H1 (cell line): ENCODE data around the gene KANSL1L. TPM values are rescaled to one million over a fixed set of nuclear protein-coding genes. Genes with fewer than 3 reads are reported as not detected.
A peak's percentile ranks its signal among the peaks of the same experiment; 100 is the strongest.

Experiments
- CTCF ChIA-PET: fragments of 300-600 bp; sonication (Branson Sonifier 250); formaldehyde crosslinking; loops from one replicate; lab custom pipeline; 2021; ENCODE audit not compliant: partially characterized antibody; lab: Charles Lee
- POLR2A ChIA-PET: fragments of 300-600 bp; sonication (Branson Sonifier 250); formaldehyde crosslinking; loops from one replicate; lab custom pipeline; 2021; ENCODE audit warnings: inconsistent platforms; ENCODE audit not compliant: partially characterized antibody; lab: Charles Lee
- DNase-seq, 2 experiments: peaks; one replicate each; pipeline versions ENCODE4 v3.0.0 to v3.0.0-alpha.2; 2010 to 2022; ENCODE audit warnings: low spot score in 2 of 2, low read depth in 1 of 2, mixed read lengths in 1 of 2
- FAIRE-seq: peaks from 2 replicates; lab custom pipeline; 2011; peaks lifted over from hg19 to GRCh38; lab: Jason Lieb, UNC
- H2AFZ ChIP-seq: 2 replicates; pipeline ENCODE4 v1.8.1; 2012; ENCODE audit warnings: low read length, inconsistent platforms
- H2AK5ac ChIP-seq: 2 replicates; pipeline ENCODE4 v1.6.1; 2013; ENCODE audit warnings: low read depth, low read length
- H2BK120ac ChIP-seq: replicated peaks from 2 replicates; pipeline ENCODE3; 2013; ENCODE audit warnings: low read depth, low read length, inconsistent platforms
- H2BK12ac ChIP-seq: 2 replicates; pipeline ENCODE4 v1.6.1; 2013; ENCODE audit warnings: low read depth, low read length
- H2BK15ac ChIP-seq: 2 replicates; pipeline ENCODE4 v1.6.1; 2013; ENCODE audit warnings: low read length
- H2BK20ac ChIP-seq: 2 replicates; pipeline ENCODE4 v1.6.1; 2013; ENCODE audit warnings: low read length
- H2BK5ac ChIP-seq: 2 replicates; pipeline ENCODE4 v1.6.1; 2013; ENCODE audit warnings: low read depth, low read length
- H3K14ac ChIP-seq: 2 replicates; pipeline ENCODE4 v1.6.1; 2013; ENCODE audit warnings: inconsistent platforms; ENCODE audit not compliant: insufficient read length
- H3K18ac ChIP-seq: 2 replicates; pipeline ENCODE4 v1.6.1; 2013; ENCODE audit warnings: low read length; ENCODE audit errors: extremely low read depth
- H3K23ac ChIP-seq: 2 replicates; pipeline ENCODE4 v1.6.1; 2013; ENCODE audit warnings: inconsistent platforms; ENCODE audit not compliant: insufficient read length
- H3K23me2 ChIP-seq: 2 replicates; pipeline ENCODE4 v1.6.1; 2013; ENCODE audit warnings: low read depth, low read length
- H3K27ac ChIP-seq: 2 replicates; pipeline ENCODE4 v1.6.1; 2011; ENCODE audit warnings: low read depth, low read length, inconsistent platforms
- H3K27me3 ChIP-seq, 4 experiments: replicated peaks in 1 of 4; 1 replicate in 1 of 4; 2 replicates in 3 of 4; pipeline versions ENCODE4 v1.6.1 to v1.8.1; 2011 to 2013; ENCODE audit warnings: low read length in 3 of 4, mild to moderate bottlenecking in 3 of 4, inconsistent platforms in 2 of 4, mixed read lengths in 2 of 4, moderate library complexity in 1 of 4; ENCODE audit not compliant: control insufficient read depth in 3 of 4, insufficient read depth in 3 of 4; ENCODE audit errors: extremely low read depth in 1 of 4
- H3K36me3 ChIP-seq, 4 experiments: 2 replicates each; pipeline versions ENCODE4 v1.6.1 to v1.8.1; 2011 to 2013; ENCODE audit warnings: mild to moderate bottlenecking in 4 of 4, low read length in 3 of 4, moderate library complexity in 2 of 4, control low read depth in 1 of 4, inconsistent platforms in 1 of 4; ENCODE audit not compliant: insufficient read depth in 4 of 4, control insufficient read depth in 2 of 4
- H3K4ac ChIP-seq: replicated peaks from 2 replicates; pipeline ENCODE3; 2013; ENCODE audit warnings: low read length, low read depth, mixed read lengths, inconsistent platforms; ENCODE audit not compliant: insufficient read length
- H3K4me1 ChIP-seq, 4 experiments: replicated peaks in 1 of 4; 1 replicate in 1 of 4; 2 replicates in 3 of 4; pipeline versions ENCODE4 v1.6.1 to v1.8.1; 2011 to 2013; ENCODE audit warnings: low read length in 3 of 4, inconsistent platforms in 2 of 4, mixed read lengths in 1 of 4; ENCODE audit not compliant: insufficient read depth in 4 of 4, control insufficient read depth in 3 of 4
- H3K4me2 ChIP-seq, 2 experiments: 2 replicates each; pipeline versions ENCODE4 v1.6.1 to v1.8.1; 2011 to 2013; ENCODE audit warnings: low read depth in 2 of 2, low read length in 2 of 2, control low read depth in 1 of 2, inconsistent platforms in 1 of 2, mild to moderate bottlenecking in 1 of 2; ENCODE audit not compliant: insufficient read depth in 1 of 2
- H3K4me3 ChIP-seq, 4 experiments: fragments of 200-600, 300-600 bp in 1 of 4; sonication (generic), shearing (Covaris generic), sonication (Bioruptor Twin) in 1 of 4; 2 replicates each; pipeline versions ENCODE4 v1.5.1 to v1.8.1; 2011 to 2016; ENCODE audit warnings: low read length in 4 of 4, low read depth in 3 of 4, control low read depth in 2 of 4, inconsistent platforms in 2 of 4, mild to moderate bottlenecking in 2 of 4, mixed read lengths in 1 of 4, moderate library complexity in 1 of 4; ENCODE audit not compliant: insufficient read depth in 2 of 4; ENCODE audit errors: extremely low read depth in 1 of 4
- H3K56ac ChIP-seq: replicated peaks from 2 replicates; pipeline ENCODE3; 2013; ENCODE audit warnings: low read depth, mild to moderate bottlenecking, mixed read lengths, low read length, inconsistent platforms; ENCODE audit not compliant: insufficient read length
- H3K79me1 ChIP-seq: 2 replicates; pipeline ENCODE4 v1.6.1; 2013; ENCODE audit warnings: low read depth, low read length, control low read depth
- H3K79me2 ChIP-seq, 2 experiments: 2 replicates each; pipeline versions ENCODE4 v1.6.1 to v1.8.1; 2012 to 2013; ENCODE audit warnings: low read length in 2 of 2, mild to moderate bottlenecking in 2 of 2, inconsistent platforms in 1 of 2; ENCODE audit not compliant: insufficient read depth in 2 of 2, control insufficient read depth in 1 of 2
- H3K9ac ChIP-seq, 4 experiments: replicated peaks in 1 of 4; 1 replicate in 1 of 4; 2 replicates in 3 of 4; pipeline versions ENCODE4 v1.6.1 to v1.8.1; 2011 to 2013; ENCODE audit warnings: low read depth in 3 of 4, low read length in 3 of 4, control low read depth in 2 of 4, mild to moderate bottlenecking in 2 of 4, moderate library complexity in 2 of 4, inconsistent platforms in 1 of 4; ENCODE audit errors: extremely low read depth in 1 of 4
- H3K9me3 ChIP-seq, 2 experiments: 2 replicates each; pipeline versions ENCODE4 v1.6.1 to v1.8.1; 2012 to 2013; ENCODE audit warnings: mild to moderate bottlenecking in 2 of 2, moderate library complexity in 2 of 2, control low read depth in 1 of 2, inconsistent platforms in 1 of 2, low read depth in 1 of 2, low read length in 1 of 2, mixed read lengths in 1 of 2; ENCODE audit not compliant: insufficient read depth in 2 of 2
- H4K20me1 ChIP-seq, 2 experiments: replicated peaks in 1 of 2; 2 replicates each; pipeline versions ENCODE3 to v1.8.1; 2011 to 2013; ENCODE audit warnings: inconsistent platforms in 2 of 2, low read length in 2 of 2, mild to moderate bottlenecking in 1 of 2; ENCODE audit not compliant: insufficient read depth in 2 of 2, control insufficient read depth in 1 of 2
- H4K5ac ChIP-seq: 2 replicates; pipeline ENCODE4 v1.6.1; 2013; ENCODE audit warnings: low read length, low read depth, mixed read lengths, inconsistent platforms; ENCODE audit not compliant: insufficient read length
- H4K8ac ChIP-seq: 2 replicates; pipeline ENCODE4 v1.8.0; 2013; ENCODE audit warnings: mild to moderate bottlenecking, moderate library complexity, low read length, inconsistent platforms; ENCODE audit not compliant: insufficient read depth; ENCODE audit errors: extremely low read depth
- H4K91ac ChIP-seq: replicated peaks from 2 replicates; pipeline ENCODE3; 2013; ENCODE audit warnings: low read length, mixed read lengths, inconsistent platforms; ENCODE audit not compliant: insufficient read length
- RAD21 ChIP-seq, 2 experiments: IDR thresholded peaks in 1 of 2; conservative IDR thresholded peaks in 1 of 2; 2 replicates each; pipeline ENCODE4 v1.6.1; 2011; ENCODE audit warnings: low read depth in 2 of 2, low read length in 2 of 2, improper control_type of control experiment in 1 of 2, inconsistent platforms in 1 of 2, mild to moderate bottlenecking in 1 of 2, moderate library complexity in 1 of 2
- WGBS, 2 experiments: shearing (Covaris generic) in 1 of 2; methylation state at CpG; one replicate each; pipeline versions ENCODE4 v1.1.6 to v1.1.7; 2013 to 2015; ENCODE audit warnings: low lambda C conversion rate in 2 of 2, mixed read lengths in 2 of 2, inconsistent platforms in 1 of 2, low coverage in 1 of 2, missing lambda C conversion rate in 1 of 2; ENCODE audit not compliant: insufficient replicate concordance in 2 of 2, insufficient coverage in 1 of 2, insufficient read length in 1 of 2; ENCODE audit errors: extremely low coverage in 1 of 2, missing lambda C conversion rate in 1 of 2; 5-methylcytosine and 5-hydroxymethylcytosine counted together
- polyA plus RNA-seq, 7 experiments: library from polyadenylated mRNA; depleted of rRNA in 3 of 7; stranded (reverse) in 5 of 7; unstranded in 2 of 7; fragments of >200 nt in 5 of 7; fragments of 200-250 nt in 2 of 7; gene quantifications; 1 replicate in 5 of 7; 2 replicates in 1 of 7; 4 replicates in 1 of 7; pipeline versions ENCODE4 v1.2.1 to v1.2.3, GENCODE V29; 2011 to 2013; ENCODE audit warnings: missing spikeins in 2 of 7, mixed read lengths in 2 of 7
- total RNA-seq: library from RNA; stranded (reverse); fragmentation: NEBNext Ultra II Directional; extraction: Animal tissue kit (Norgen Biotek cat#: 25700); gene quantifications from 2 replicates; pipeline ENCODE4 v1.2.1, GENCODE V29; 2021
- TF ChIP-seq, protein P1 (sequence below), 3 experiments: IDR thresholded peaks; 1 replicate in 2 of 3; 2 replicates in 1 of 3; pipeline versions ENCODE4 v1.5.1 to v1.6.1; 2011; ENCODE audit warnings: low read length in 3 of 3, mild to moderate bottlenecking in 3 of 3, inconsistent platforms in 2 of 3, low read depth in 1 of 3, moderate library complexity in 1 of 3; ENCODE audit not compliant: insufficient read depth in 1 of 3; ENCODE audit errors: control extremely low read depth in 1 of 3

KANSL1L gene
- total and polyA plus RNA-seq, 2 of the 8 experiments (the other 6 are each of a cell fraction or from before 2014, with no cell fraction given) = 5.4 to 17.2 TPM

DNA sequence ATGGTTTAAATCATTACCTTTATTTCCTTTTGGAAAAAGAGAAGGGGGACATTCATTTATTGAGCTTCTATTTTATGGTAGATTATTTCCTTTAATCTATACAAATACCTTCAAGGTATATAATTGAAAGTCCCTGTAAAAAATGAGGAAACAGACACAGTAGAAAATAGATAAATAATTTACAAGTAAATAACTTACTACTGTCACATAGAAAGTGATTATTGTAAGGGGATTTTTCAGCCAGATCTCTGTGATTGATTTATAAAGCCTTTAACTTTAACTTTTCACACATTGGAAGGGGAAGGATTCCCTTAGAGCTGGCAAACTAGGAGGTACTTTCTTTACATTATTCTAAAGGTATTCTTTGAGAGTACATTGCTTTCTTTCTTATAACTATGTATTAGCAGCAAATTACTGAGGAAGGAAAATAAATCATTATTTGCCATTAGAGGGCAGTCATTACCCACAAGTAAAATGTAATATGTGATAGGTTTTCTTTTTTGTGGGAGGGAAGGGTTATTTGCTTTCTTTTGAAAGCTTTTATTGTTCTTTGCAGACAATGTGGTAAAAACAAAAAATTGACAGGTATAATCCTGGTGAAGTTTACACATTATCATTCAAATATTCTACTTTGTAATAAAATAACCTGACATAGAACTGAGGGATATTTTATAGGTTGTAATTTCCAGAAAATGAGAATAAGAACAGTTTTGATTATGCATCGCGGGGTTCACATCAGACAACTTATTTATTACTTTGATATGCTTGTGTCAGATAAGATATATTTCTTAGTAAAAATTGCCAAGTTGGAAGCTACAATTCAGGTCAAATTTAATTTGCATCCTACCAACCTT lies 193.6 kb downstream of the KANSL1L start:
- no peak for DNase-seq
- TF ChIP-seq, protein P1, sequence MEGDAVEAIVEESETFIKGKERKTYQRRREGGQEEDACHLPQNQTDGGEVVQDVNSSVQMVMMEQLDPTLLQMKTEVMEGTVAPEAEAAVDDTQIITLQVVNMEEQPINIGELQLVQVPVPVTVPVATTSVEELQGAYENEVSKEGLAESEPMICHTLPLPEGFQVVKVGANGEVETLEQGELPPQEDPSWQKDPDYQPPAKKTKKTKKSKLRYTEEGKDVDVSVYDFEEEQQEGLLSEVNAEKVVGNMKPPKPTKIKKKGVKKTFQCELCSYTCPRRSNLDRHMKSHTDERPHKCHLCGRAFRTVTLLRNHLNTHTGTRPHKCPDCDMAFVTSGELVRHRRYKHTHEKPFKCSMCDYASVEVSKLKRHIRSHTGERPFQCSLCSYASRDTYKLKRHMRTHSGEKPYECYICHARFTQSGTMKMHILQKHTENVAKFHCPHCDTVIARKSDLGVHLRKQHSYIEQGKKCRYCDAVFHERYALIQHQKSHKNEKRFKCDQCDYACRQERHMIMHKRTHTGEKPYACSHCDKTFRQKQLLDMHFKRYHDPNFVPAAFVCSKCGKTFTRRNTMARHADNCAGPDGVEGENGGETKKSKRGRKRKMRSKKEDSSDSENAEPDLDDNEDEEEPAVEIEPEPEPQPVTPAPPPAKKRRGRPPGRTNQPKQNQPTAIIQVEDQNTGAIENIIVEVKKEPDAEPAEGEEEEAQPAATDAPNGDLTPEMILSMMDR (IDR thresholded peaks at IDR 0.05; ENCODE audit: control extremely low read depth in 1 of 3, insufficient read depth in 1 of 3, low read depth in 1 of 3, low read length in 3 of 3) = peak in 2 of 3 experiments; percentile 21 to 29; a peak in 2 of 4 replicates
- peak in 1 of 2 experiments; percentile 68 for TF ChIP-seq RAD21 (IDR thresholded peaks at IDR 0.05 in 1 of 2, conservative IDR thresholded peaks at IDR 0.05 in 1 of 2; ENCODE audit: low read depth in 2 of 2, low read length in 2 of 2)

More for the DNA sequence above, 193.6 kb downstream of the KANSL1L start:
- Histone ChIP-seq H3K79me1 (no peaks in the 10 kb centered on the region), H3K79me2 (no peaks in the 10 kb centered on the region), H3K56ac (no peak overlapping the region), H3K4ac (no peak overlapping the region), H3K4me1 (no peaks in the 10 kb centered on the region), H3K23ac (no peak overlapping the region), H2BK12ac (no peak overlapping the region), H4K20me1 (no peaks in the 10 kb centered on the region), H3K27me3 (no peaks in the 10 kb centered on the region), H2AFZ (no peak overlapping the region), H3K9ac (no peak overlapping the region), H2BK5ac (no peak overlapping the region), H3K23me2 (no peaks in the 10 kb centered on the region; the same call in 1 of the 2 replicates), H4K5ac (no peak overlapping the region), H3K14ac (no peak overlapping the region), H4K8ac (no peak overlapping the region), H2BK15ac (no peak overlapping the region), H4K91ac (no peak overlapping the region), H2BK120ac (no peak overlapping the region), H2BK20ac (no peak overlapping the region), H3K4me3 (no peak overlapping the region), H3K9me3 (no peaks in the 10 kb centered on the region), H3K4me2 (no peak overlapping the region), H3K27ac (no peak overlapping the region), H3K36me3 (no peaks in the 10 kb centered on the region), H3K18ac (no peak overlapping the region), H2AK5ac (no peak overlapping the region)
- no peak for FAIRE-seq
- ChIA-PET POLR2A (interaction anchor here (1.2 kb wide), 1 partner anchor 219 kb away, joined by 3 read pairs; no protein-coding TSS in a partner anchor), CTCF (interaction anchor here (0.5 to 2.5 kb wide), 17 partner anchors 13 to 646 kb away, joined by 3 to 16 read pairs (median 3); no protein-coding TSS in a partner anchor)
- WGBS, 2 experiments = 93% methylated on average over 2 of the region's 2 CpGs; no CpG with 5 or more reads in 1 of the 2 experiments
